ENCODE measurements around the gene PRDX6. TPM values are rescaled to one million over a fixed set of nuclear protein-coding genes. Genes with fewer than 3 reads are reported as not detected.

Gene PRDX6
- total RNA-seq, 2 donors from 2014 or later, result 302 to 369 TPM

DNA sequence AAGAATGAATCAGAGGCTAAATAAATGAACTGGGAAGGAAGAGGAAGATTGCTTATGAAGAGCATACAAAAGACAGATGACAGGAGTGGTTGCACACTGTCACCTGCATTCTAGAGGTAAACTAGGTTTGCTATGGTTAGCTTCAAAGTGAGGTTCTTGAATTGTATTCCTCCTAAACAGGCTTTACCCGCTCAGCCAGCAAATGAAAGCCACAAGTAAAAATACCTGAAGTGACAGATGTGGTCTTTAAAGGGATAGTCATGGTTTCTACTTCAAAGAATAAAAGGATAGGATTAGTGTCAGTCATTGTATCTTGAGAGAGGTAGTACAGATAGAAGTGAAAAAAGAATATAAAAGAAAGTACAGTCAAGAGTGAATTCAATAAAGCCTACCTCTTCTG is 32.4 kb upstream of the PRDX6 start:
- Histone ChIP-seq H3K27me3 (replicated peaks; ENCODE audit: insufficient read depth) (no peaks in the 10 kb centered on the region), H3K9me3 (no peaks in the 10 kb centered on the region), H3K4me1 (replicated peaks) (no peaks in the 10 kb centered on the region), H3K4me3 (no peak overlapping the region), H3K36me3 (no peaks in the 10 kb centered on the region), H3K27ac (no peak overlapping the region)
- TF ChIP-seq, protein P1, sequence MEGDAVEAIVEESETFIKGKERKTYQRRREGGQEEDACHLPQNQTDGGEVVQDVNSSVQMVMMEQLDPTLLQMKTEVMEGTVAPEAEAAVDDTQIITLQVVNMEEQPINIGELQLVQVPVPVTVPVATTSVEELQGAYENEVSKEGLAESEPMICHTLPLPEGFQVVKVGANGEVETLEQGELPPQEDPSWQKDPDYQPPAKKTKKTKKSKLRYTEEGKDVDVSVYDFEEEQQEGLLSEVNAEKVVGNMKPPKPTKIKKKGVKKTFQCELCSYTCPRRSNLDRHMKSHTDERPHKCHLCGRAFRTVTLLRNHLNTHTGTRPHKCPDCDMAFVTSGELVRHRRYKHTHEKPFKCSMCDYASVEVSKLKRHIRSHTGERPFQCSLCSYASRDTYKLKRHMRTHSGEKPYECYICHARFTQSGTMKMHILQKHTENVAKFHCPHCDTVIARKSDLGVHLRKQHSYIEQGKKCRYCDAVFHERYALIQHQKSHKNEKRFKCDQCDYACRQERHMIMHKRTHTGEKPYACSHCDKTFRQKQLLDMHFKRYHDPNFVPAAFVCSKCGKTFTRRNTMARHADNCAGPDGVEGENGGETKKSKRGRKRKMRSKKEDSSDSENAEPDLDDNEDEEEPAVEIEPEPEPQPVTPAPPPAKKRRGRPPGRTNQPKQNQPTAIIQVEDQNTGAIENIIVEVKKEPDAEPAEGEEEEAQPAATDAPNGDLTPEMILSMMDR (IDR thresholded peaks at IDR 0.05), result no peak
- TF ChIP-seq POLR2AphosphoS5 (IDR thresholded peaks at IDR 0.05), result no peak
- TF ChIP-seq POLR2A (IDR thresholded peaks at IDR 0.05), result no peak
- intact Hi-C loops (cut with DNase I), result no loop called here
- WGBS, result 64% methylated on average over 1 of the region's 1 CpG
- DNase-seq (ENCODE audit: low spot score), result no peak

DNA sequence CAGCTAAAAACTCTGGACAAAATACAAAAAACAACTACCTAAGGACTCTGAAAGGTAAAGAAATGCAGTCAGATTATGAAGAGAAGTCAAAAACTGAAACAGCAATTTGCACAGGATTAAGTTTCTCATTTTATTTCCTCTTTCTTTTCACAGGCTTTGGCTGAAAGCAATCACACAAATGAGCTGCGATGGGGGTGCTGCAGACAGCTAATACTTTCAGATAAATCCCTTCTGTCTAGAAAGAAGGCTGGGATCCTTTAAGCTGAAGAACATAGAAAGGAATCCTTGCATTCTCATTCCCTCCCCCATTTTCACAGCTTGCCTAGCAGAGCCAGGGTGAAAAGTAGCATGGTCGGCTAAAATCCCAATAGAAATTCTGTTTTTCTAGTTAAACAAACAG is 32.0 kb upstream of the PRDX6 start:
- 57% methylated on average over 2 of the region's 2 CpGs for WGBS
- no peaks in the 10 kb centered on the region for H3K36me3 ChIP-seq
- H3K27ac ChIP-seq, result no peak overlapping the region
- no peaks in the 10 kb centered on the region for H3K9me3 ChIP-seq
- H3K4me1 ChIP-seq (replicated peaks), result no peaks in the 10 kb centered on the region
- intact Hi-C loops (cut with DNase I), result no loop called here
- DNase-seq (ENCODE audit: low spot score), result no peak
- H3K27me3 ChIP-seq (replicated peaks; ENCODE audit: insufficient read depth), result no peaks in the 10 kb centered on the region
- H3K4me3 ChIP-seq, result no peak overlapping the region
- TF ChIP-seq, protein P1 (IDR thresholded peaks at IDR 0.05), result no peak
- TF ChIP-seq POLR2AphosphoS5 (IDR thresholded peaks at IDR 0.05) (no peak), POLR2A (IDR thresholded peaks at IDR 0.05) (no peak)

DNA sequence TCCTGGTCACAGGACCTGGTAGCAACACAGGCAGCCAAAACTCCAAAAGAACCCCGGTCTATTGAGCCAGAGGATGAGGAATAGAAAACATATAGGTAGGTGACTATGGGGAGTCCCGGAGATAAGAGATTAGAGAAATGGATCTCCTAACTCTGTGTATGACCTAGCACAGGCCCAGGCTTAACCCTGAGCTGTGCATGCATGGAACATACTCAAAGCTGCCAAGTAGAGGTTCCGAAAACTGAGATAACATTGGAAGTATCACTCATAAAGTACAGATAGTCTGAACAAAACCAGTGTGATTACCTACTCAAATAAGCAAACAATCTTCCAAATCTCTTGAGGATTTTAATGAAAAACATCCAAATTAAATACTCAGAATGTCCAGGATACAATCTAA is 31.5 kb upstream of the PRDX6 start:
- no peaks in the 10 kb centered on the region for H3K4me1 ChIP-seq (replicated peaks)
- TF ChIP-seq, protein P1 (IDR thresholded peaks at IDR 0.05), result no peak
- TF ChIP-seq POLR2A (IDR thresholded peaks at IDR 0.05), result no peak
- TF ChIP-seq POLR2AphosphoS5 (IDR thresholded peaks at IDR 0.05), result no peak
- H3K9me3 ChIP-seq, result no peaks in the 10 kb centered on the region
- DNase-seq (ENCODE audit: low spot score), result no peak
- no peak overlapping the region for H3K4me3 ChIP-seq
- intact Hi-C loops (cut with DNase I), result no loop called here
- no peaks in the 10 kb centered on the region for H3K27me3 ChIP-seq (replicated peaks; ENCODE audit: insufficient read depth)
- 85% methylated on average over 3 of the region's 3 CpGs for WGBS
- H3K27ac ChIP-seq, result no peak overlapping the region
- H3K36me3 ChIP-seq, result no peaks in the 10 kb centered on the region

DNA sequence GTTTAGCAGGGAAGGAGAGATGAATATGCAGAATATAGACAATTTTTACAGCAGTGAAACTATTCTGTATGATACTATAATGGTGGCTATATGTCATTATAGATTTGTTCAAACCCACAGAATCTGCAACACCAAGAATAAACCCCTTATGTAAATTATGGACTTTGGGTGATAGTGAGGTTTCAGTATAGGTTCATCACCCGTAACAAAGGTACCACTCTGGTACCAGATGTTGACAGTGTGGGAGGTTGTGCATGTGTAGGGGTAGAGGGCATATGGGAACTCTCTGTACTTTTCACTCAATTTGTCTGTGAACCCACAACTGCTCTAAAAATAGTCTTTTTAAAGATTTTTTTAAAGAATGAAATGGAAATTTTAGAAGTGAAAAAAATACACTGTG is 29.9 kb upstream of the PRDX6 start:
- intact Hi-C loops (cut with DNase I), result no loop called here
- H3K9me3 ChIP-seq, result no peaks in the 10 kb centered on the region
- no peak overlapping the region for H3K27ac ChIP-seq
- no peaks in the 10 kb centered on the region for H3K27me3 ChIP-seq (replicated peaks; ENCODE audit: insufficient read depth)
- 100% methylated on average over 1 of the region's 1 CpG for WGBS
- no peak for DNase-seq (ENCODE audit: low spot score)
- H3K4me3 ChIP-seq, result no peak overlapping the region
- TF ChIP-seq POLR2AphosphoS5 (IDR thresholded peaks at IDR 0.05) (no peak), POLR2A (IDR thresholded peaks at IDR 0.05) (no peak)
- TF ChIP-seq, protein P1 (IDR thresholded peaks at IDR 0.05), result no peak
- no peaks in the 10 kb centered on the region for H3K36me3 ChIP-seq
- H3K4me1 ChIP-seq (replicated peaks), result peaks cover under 1% of the 10 kb centered on the region

DNA sequence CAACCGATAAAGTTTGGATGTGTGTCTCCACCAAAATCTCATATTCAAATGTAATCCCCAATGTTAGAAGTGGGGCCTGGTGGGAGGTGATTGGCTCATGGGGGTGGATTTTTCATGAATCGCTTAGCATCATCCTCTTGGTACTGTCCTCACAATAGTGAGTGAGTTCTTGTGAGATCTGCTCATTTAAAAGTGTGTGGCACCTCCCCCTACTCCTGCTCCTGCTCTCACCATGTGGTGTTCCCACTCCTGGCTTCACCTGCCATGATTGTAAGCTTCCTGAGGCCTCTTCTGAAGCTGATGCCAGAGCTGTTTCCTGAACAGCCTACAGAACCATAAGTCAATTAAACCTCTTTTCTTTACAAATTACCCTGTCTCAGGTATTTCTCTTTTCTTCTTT is 28.2 kb upstream of the PRDX6 start:
- Histone ChIP-seq H3K4me1 (replicated peaks) (peaks cover 6% of the 10 kb centered on the region), H3K27me3 (replicated peaks; ENCODE audit: insufficient read depth) (no peaks in the 10 kb centered on the region), H3K36me3 (no peaks in the 10 kb centered on the region), H3K4me3 (no peak overlapping the region), H3K9me3 (no peaks in the 10 kb centered on the region), H3K27ac (no peak overlapping the region)
- TF ChIP-seq POLR2A (IDR thresholded peaks at IDR 0.05) (no peak), POLR2AphosphoS5 (IDR thresholded peaks at IDR 0.05) (no peak)
- TF ChIP-seq, protein P1 (IDR thresholded peaks at IDR 0.05), result no peak
- no peak for DNase-seq (ENCODE audit: low spot score)
- WGBS, result 88% methylated on average over 2 of the region's 2 CpGs
- intact Hi-C loops (cut with DNase I), result no loop called here

Data from prostate gland (tissue), 2 donors.